Memory B cell (primary cell): Measurements from ENCODE around the gene NDUFS4.

Experiments
- ATAC-seq: fragments of 150-1000 bp; cut with Tn5 transposase; 2 replicates; pipeline ENCODE4 v1.10.0; 2021; ENCODE audit warnings: low read depth, mild to moderate bottlenecking, moderate library complexity
- DNase-seq, 2 donors: peaks; one replicate each; pipeline ENCODE4 v3.0.0; 2022; ENCODE audit warnings: low spot score in 2 of 2
- H3K27ac Mint-ChIP-seq: one replicate; pipeline ENCODE4 v1.8.0; 2022; ENCODE audit warnings: mild to moderate bottlenecking, moderate library complexity, mixed read lengths
- H3K27me3 Mint-ChIP-seq: one replicate; pipeline ENCODE4 v1.8.0; 2022; ENCODE audit warnings: mixed read lengths
- H3K36me3 Mint-ChIP-seq: one replicate; pipeline ENCODE4 v1.8.0; 2022; ENCODE audit warnings: mild to moderate bottlenecking, mixed read lengths
- H3K4me1 Mint-ChIP-seq: one replicate; pipeline ENCODE4 v1.8.0; 2022; ENCODE audit warnings: mixed read lengths
- H3K4me3 Mint-ChIP-seq: one replicate; pipeline ENCODE4 v1.8.0; 2022; ENCODE audit warnings: mild to moderate bottlenecking, moderate library complexity, mixed read lengths
- H3K9me3 Mint-ChIP-seq: one replicate; pipeline ENCODE4 v1.8.0; 2022; ENCODE audit warnings: mixed read lengths

Gene NDUFS4

GRCh38 chr5:53555160-53555559 is 5.3 kb upstream of the NDUFS4 start:
- H3K4me3 Mint-ChIP-seq: no peak overlapping the region
- no peak for DNase-seq
- no peaks in the 10 kb centered on the region for H3K4me1 Mint-ChIP-seq
- peaks cover 13% of the 10 kb centered on the region for H3K27me3 Mint-ChIP-seq
- no peak for ATAC-seq
- no peak overlapping the region for H3K27ac Mint-ChIP-seq
- no peaks in the 10 kb centered on the region for H3K36me3 Mint-ChIP-seq
- no peaks in the 10 kb centered on the region for H3K9me3 Mint-ChIP-seq

DNA sequence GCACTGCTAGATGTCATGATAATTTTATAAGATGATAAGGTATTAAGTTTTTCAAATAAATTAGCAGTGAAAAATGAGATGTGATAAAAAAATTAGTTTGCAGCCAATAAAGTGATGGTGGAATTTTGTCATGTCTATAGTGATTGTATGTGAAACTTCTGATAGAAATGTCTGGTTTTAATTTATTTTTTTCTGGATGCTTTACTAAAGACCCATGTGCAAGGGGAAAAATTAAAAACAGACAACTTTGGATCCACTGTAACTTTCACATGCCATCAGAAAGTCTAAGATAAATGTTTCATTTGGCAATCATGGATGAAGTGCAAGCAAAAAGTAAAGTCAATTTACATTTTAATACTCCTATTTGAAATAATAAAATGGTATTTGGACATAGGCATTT is 4.4 kb upstream of the NDUFS4 start:
- no peak for ATAC-seq
- Mint-ChIP-seq H3K36me3 (no peaks in the 10 kb centered on the region), H3K27me3 (peaks cover 13% of the 10 kb centered on the region), H3K4me3 (no peak overlapping the region), H3K4me1 (no peaks in the 10 kb centered on the region), H3K27ac (no peak overlapping the region), H3K9me3 (no peaks in the 10 kb centered on the region)
- no peak for DNase-seq

DNA sequence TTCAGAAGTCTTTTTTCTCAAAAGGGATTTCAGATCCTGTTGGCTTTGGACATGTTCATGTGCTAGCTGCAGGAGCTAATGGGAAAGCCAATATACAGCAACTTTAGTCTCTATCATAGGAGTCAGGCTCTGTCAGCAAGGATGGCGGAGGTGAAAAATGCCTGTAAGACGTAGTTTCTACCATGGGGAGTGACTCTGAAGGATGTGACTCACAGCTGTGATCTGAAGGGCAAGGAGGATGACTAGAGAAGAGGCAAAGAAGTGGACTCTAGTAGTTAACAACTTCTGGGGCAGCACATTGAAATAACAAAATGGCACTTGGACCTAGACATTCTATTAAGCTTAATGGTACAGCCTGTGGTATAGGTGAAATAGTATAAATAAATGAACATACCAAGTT is 3.1 kb upstream of the NDUFS4 start:
- Mint-ChIP-seq H3K36me3 (no peaks in the 10 kb centered on the region), H3K9me3 (no peaks in the 10 kb centered on the region), H3K27me3 (peaks cover 13% of the 10 kb centered on the region), H3K4me1 (peaks cover 5% of the 10 kb centered on the region), H3K4me3 (no peak overlapping the region), H3K27ac (no peak overlapping the region)
- no peak for ATAC-seq
- DNase-seq: no peak

- ATAC-seq (no peak), DNase-seq (no peak)
- Mint-ChIP-seq H3K27me3 (peaks cover 11% of the 10 kb centered on the region), H3K36me3 (peaks cover 2% of the 10 kb centered on the region), H3K4me3 (no peak overlapping the region), H3K4me1 (peaks cover 11% of the 10 kb centered on the region), H3K27ac (no peak overlapping the region), H3K9me3 (no peaks in the 10 kb centered on the region)
These were observed 1.5 kb upstream of the NDUFS4 start for GRCh38 chr5:53558966-53559365.

GRCh38 chr5:53560028-53560427 is 411 bp upstream of the NDUFS4 start:
- peak overlapping the region; percentile 96 for H3K4me3 Mint-ChIP-seq
- peak overlapping the region; percentile 94 for H3K27ac Mint-ChIP-seq
- H3K36me3 Mint-ChIP-seq: peaks cover 2% of the 10 kb centered on the region
- DNase-seq (no peak), ATAC-seq (no peak)
- H3K4me1 Mint-ChIP-seq: peaks cover 14% of the 10 kb centered on the region
- peaks cover 6% of the 10 kb centered on the region for H3K27me3 Mint-ChIP-seq
- no peaks in the 10 kb centered on the region for H3K9me3 Mint-ChIP-seq

- no peak for ATAC-seq
- H3K27me3 Mint-ChIP-seq: no peaks in the 10 kb centered on the region
- peaks cover 11% of the 10 kb centered on the region for H3K4me1 Mint-ChIP-seq
- DNase-seq: no peak
- no peak overlapping the region for H3K27ac Mint-ChIP-seq
- peaks cover 5% of the 10 kb centered on the region for H3K36me3 Mint-ChIP-seq
- H3K9me3 Mint-ChIP-seq: no peaks in the 10 kb centered on the region
- H3K4me3 Mint-ChIP-seq: no peak overlapping the region
These were observed 8.0 kb downstream of the NDUFS4 start for GRCh38 chr5:53568401-53568800.

- peaks cover 5% of the 10 kb centered on the region for H3K36me3 Mint-ChIP-seq
- H3K4me1 Mint-ChIP-seq: peaks cover 11% of the 10 kb centered on the region
- H3K27ac Mint-ChIP-seq: no peak overlapping the region
- ATAC-seq (no peak), DNase-seq (no peak)
- H3K27me3 Mint-ChIP-seq: no peaks in the 10 kb centered on the region
- no peak overlapping the region for H3K4me3 Mint-ChIP-seq
- no peaks in the 10 kb centered on the region for H3K9me3 Mint-ChIP-seq
These were observed 8.4 kb downstream of the NDUFS4 start for GRCh38 chr5:53568871-53569270.

- H3K27me3 Mint-ChIP-seq: no peaks in the 10 kb centered on the region
- H3K4me3 Mint-ChIP-seq: no peak overlapping the region
- peaks cover 5% of the 10 kb centered on the region for H3K36me3 Mint-ChIP-seq
- H3K4me1 Mint-ChIP-seq: peaks cover 6% of the 10 kb centered on the region
- H3K9me3 Mint-ChIP-seq: no peaks in the 10 kb centered on the region
- no peak for DNase-seq
- no peak for ATAC-seq
- no peak overlapping the region for H3K27ac Mint-ChIP-seq
These were observed 9.0 kb downstream of the NDUFS4 start for GRCh38 chr5:53569453-53569852.

DNA sequence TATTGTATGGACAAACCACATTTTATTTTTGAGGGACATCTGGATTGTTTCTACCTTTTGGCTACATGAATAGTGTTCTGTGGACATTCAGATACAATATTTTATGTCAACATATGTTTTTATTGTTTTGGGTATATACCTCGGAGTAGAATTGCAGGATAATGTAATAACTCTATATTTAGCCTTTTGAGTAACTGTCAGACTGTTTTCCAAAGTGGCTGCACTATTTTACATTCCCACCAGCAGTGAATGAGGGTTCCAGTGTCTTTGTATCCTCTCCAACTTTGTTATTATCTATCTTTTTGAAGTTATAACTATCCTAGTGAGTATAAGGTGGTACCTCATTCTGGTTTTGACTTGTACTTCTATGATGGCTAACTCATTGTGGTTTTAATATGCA is 11.0 kb downstream of the NDUFS4 start:
- no peaks in the 10 kb centered on the region for H3K9me3 Mint-ChIP-seq
- ATAC-seq: no peak
- H3K27ac Mint-ChIP-seq: no peak overlapping the region
- DNase-seq: no peak
- H3K4me1 Mint-ChIP-seq: peaks cover 12% of the 10 kb centered on the region
- no peaks in the 10 kb centered on the region for H3K27me3 Mint-ChIP-seq
- H3K4me3 Mint-ChIP-seq: no peak overlapping the region
- H3K36me3 Mint-ChIP-seq: peaks cover 4% of the 10 kb centered on the region

DNA sequence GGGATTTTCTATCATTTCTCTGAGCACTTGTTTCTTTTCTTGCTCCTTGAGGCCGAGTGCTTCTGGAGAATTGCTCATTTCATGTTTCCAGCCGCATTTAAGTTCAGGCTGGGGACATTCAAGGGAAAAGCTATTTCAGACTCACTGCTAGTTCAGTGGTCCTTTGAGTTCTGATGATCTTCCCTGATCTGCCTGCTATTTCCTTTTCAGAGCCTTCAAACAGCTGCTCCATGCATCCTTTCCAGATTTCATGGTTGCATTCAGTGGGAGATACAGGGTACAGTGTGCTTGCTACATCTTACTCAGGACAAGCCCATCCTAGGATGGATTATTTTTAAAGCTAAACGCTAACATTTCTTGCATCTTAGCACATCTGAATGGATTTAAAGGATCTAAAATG is 14.7 kb downstream of the NDUFS4 start:
- H3K36me3 Mint-ChIP-seq: peaks cover 4% of the 10 kb centered on the region
- H3K27ac Mint-ChIP-seq: no peak overlapping the region
- ATAC-seq (no peak), DNase-seq (no peak)
- H3K4me3 Mint-ChIP-seq: no peak overlapping the region
- H3K9me3 Mint-ChIP-seq: no peaks in the 10 kb centered on the region
- H3K27me3 Mint-ChIP-seq: no peaks in the 10 kb centered on the region
- peaks cover 25% of the 10 kb centered on the region for H3K4me1 Mint-ChIP-seq

- no peak overlapping the region for H3K27ac Mint-ChIP-seq
- no peak overlapping the region for H3K4me3 Mint-ChIP-seq
- no peaks in the 10 kb centered on the region for H3K9me3 Mint-ChIP-seq
- ATAC-seq (no peak), DNase-seq (no peak)
- no peaks in the 10 kb centered on the region for H3K27me3 Mint-ChIP-seq
- H3K36me3 Mint-ChIP-seq: peaks cover 4% of the 10 kb centered on the region
- H3K4me1 Mint-ChIP-seq: peaks cover 28% of the 10 kb centered on the region
These were observed 15.4 kb downstream of the NDUFS4 start for GRCh38 chr5:53575831-53576230.

DNA sequence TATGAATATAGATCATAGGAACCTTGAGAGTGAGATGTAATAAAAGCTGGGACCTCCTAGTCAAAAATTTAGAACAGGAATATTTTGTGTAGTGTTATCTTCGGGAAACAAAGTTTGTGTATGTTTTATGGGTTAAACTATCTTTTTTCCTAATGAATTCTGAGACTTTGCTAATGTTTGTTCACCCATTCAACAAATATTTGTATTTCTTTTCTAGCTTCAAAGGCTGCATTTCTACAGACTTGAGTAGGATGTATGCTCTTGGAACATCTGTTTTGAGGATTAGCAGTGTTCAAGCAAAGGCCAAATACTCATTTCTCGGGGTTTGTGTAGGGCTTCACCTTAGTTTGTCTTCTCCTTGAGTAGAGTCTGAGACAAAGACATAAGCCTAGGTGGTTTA is 16.2 kb downstream of the NDUFS4 start:
- H3K4me3 Mint-ChIP-seq: no peak overlapping the region
- DNase-seq (no peak), ATAC-seq (no peak)
- H3K4me1 Mint-ChIP-seq: peaks cover 34% of the 10 kb centered on the region
- no peaks in the 10 kb centered on the region for H3K27me3 Mint-ChIP-seq
- H3K27ac Mint-ChIP-seq: no peak overlapping the region
- peaks cover 9% of the 10 kb centered on the region for H3K36me3 Mint-ChIP-seq
- no peaks in the 10 kb centered on the region for H3K9me3 Mint-ChIP-seq

DNA sequence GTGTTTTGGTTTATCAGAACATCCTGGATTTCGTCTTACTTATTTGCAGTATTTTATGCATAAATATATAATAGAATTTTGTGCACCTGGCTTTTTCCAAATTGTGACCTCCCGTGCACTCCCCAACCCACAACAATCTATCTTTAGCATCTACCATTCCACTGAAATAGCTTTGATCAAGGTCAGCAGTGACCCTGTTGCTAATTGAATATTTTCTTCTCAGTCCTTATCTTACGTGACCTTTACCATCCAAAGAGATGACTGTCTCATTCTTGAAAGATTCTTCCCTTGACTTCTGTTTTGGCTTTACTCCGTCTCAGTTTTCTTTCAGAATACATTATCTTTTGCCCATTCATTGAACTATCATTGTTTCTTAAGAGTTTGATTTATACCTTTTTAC is 18.4 kb downstream of the NDUFS4 start:
- peaks cover 34% of the 10 kb centered on the region for H3K4me1 Mint-ChIP-seq
- H3K9me3 Mint-ChIP-seq: no peaks in the 10 kb centered on the region
- H3K27ac Mint-ChIP-seq: no peak overlapping the region
- H3K36me3 Mint-ChIP-seq: peaks cover 9% of the 10 kb centered on the region
- ATAC-seq (no peak), DNase-seq (no peak)
- H3K27me3 Mint-ChIP-seq: no peaks in the 10 kb centered on the region
- H3K4me3 Mint-ChIP-seq: no peak overlapping the region

DNA sequence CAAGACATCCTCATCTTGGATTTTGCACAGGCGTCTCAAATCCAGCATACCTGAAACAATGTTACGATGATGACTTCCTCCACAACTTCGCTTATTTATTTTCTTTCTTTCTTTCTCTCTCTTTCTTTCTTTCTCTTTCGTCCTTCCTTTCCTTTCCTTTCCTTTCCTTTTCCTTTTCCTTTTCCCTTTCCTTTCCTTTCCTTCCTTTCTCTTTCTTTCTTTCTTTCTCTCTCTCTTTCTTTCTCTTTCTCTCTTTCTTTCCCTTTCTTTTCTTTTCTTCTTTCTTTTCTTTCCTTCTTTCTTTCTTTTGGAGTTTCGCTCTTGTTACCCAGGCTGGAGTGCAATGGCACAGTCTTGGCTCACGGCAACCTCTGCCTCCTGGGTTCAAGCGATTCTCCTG is 20.1 kb downstream of the NDUFS4 start:
- H3K4me1 Mint-ChIP-seq: peaks cover 34% of the 10 kb centered on the region
- no peak overlapping the region for H3K4me3 Mint-ChIP-seq
- DNase-seq (no peak), ATAC-seq (no peak)
- H3K27me3 Mint-ChIP-seq: no peaks in the 10 kb centered on the region
- peak overlapping the region; percentile 0 for H3K27ac Mint-ChIP-seq
- H3K36me3 Mint-ChIP-seq: peaks cover 9% of the 10 kb centered on the region
- H3K9me3 Mint-ChIP-seq: no peaks in the 10 kb centered on the region

- H3K4me3 Mint-ChIP-seq: no peak overlapping the region
- H3K4me1 Mint-ChIP-seq: peaks cover 22% of the 10 kb centered on the region
- DNase-seq (no peak), ATAC-seq (no peak)
- H3K27me3 Mint-ChIP-seq: no peaks in the 10 kb centered on the region
- no peaks in the 10 kb centered on the region for H3K9me3 Mint-ChIP-seq
- peaks cover 9% of the 10 kb centered on the region for H3K36me3 Mint-ChIP-seq
- no peak overlapping the region for H3K27ac Mint-ChIP-seq
These were observed 21.8 kb downstream of the NDUFS4 start for GRCh38 chr5:53582225-53582624.

- Mint-ChIP-seq H3K9me3 (no peaks in the 10 kb centered on the region), H3K4me1 (peaks cover 31% of the 10 kb centered on the region)
These were observed 30.3 kb downstream of the NDUFS4 start for GRCh38 chr5:53590759-53591158.

More at GRCh38 chr5:53590759-53591158, 30.3 kb downstream of the NDUFS4 start:
- Mint-ChIP-seq H3K27ac (no peak overlapping the region), H3K27me3 (no peaks in the 10 kb centered on the region), H3K4me3 (no peak overlapping the region), H3K36me3 (peaks cover 5% of the 10 kb centered on the region)
- ATAC-seq (no peak), DNase-seq (no peak)
